ENCODE measurements around the gene DOCK11.

GRCh38 chrX:118637997-118638396 lies 142.4 kb downstream of the DOCK11 start:
- TF ChIP-seq POLR2A (IDR thresholded peaks at IDR 0.05) (no peak), EP300 (IDR thresholded peaks at IDR 0.05) (no peak)
